NCI-H2029 (cell line): ENCODE measurements around the gene ANKFN1.
"Not testable (repeated sequence)": the region's sequence is repeated elsewhere in the genome, so short reads cannot be mapped to it uniquely, and the experiment has no call there.

Source experiments
- DNase-seq: peaks from one replicate; lab custom pipeline; 2025; lab: John Stamatoyannopoulos, UW

ANKFN1 gene

GRCh38 chr17:56347639-56348038, 194.4 kb downstream of the ANKFN1 start:
- no peak for DNase-seq

- DNase-seq = no peak
Observed at GRCh38 chr17:56350592-56350991, 197.3 kb downstream of the ANKFN1 start.

- peak; percentile 16 for DNase-seq
Observed at GRCh38 chr17:56351675-56352074, 198.4 kb downstream of the ANKFN1 start.

GRCh38 chr17:56358651-56359050, 205.4 kb downstream of the ANKFN1 start:
- DNase-seq = no peak

DNA sequence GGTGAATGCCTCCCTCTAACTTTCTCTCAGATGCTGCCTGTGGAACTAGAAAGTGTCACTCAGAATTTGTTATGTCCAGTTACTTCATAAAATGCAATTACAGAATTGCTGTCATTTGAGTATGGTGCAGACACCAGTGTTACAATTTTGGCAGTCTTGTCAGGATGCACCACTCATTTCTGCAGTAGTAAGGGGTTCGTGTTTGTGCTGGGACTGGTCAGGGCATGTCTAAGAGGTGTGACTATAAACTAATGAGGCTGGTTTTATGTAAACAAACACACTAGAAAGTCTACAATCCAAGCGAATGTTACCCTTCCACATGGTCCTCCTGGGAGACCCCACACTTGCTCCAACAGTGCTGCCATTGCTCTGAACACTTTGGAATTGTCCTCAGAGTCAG, 206.2 kb downstream of the ANKFN1 start:
- no peak for DNase-seq

DNA sequence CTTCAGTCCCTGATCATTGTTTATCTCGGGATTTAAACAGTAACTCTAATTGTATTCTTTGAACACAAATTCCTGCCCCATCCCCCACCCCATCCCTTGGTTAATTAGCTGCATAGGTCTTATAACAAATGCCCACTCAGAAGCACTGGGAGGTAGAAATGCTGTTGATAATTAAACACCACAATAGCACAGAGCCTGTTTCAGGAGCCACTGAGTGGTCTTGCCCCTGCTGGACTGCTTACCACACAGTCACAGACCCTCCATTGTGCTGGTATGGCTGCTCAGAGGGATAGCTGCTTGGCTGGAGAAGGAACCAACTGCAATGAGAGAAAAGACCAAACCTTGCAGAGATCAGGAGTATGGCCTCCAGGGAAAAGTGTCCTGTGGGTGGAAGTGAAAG, 214.1 kb downstream of the ANKFN1 start:
- no peak for DNase-seq

GRCh38 chr17:56373981-56374833, 220.9 kb downstream of the ANKFN1 start:
- DNase-seq = no peak

DNA sequence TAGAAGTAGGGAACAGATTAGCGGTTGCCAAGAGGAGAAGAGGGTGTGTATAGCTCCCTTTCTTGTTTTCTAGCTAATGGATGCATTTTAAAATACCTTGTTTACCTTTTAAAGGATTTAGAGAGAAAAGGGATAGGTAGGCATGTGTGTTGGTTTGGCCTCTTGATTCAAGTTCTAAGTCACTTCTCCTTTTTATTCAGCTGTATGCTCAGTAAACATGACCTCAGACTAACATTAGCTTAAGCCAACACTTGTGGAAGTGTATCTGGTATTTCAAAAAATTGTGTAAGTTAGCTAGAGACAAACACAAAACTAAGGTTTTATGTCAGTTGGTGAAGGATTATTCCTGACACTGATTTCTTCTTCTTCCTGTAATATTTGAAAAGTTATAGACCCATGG, 236.1 kb downstream of the ANKFN1 start:
- no peak for DNase-seq

DNA sequence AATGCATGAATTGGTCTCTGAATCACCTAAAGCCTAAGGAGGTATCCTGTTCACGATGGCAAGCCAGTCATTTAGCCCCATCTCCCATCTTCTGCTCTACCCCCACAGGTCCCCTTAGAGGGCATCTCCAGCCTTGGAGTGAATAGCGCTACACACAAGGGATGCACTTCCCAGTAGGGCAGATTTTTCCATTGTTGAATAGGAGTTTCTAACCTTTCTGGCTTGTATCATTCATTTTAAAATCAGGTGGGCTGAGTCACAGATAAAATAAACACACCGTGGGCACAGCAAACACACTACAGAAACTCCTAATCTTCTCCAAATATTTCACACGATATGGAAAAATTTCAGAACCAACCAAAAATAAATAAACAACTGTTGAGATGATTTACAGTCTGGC, 239.0 kb downstream of the ANKFN1 start:
- DNase-seq = no peak

DNA sequence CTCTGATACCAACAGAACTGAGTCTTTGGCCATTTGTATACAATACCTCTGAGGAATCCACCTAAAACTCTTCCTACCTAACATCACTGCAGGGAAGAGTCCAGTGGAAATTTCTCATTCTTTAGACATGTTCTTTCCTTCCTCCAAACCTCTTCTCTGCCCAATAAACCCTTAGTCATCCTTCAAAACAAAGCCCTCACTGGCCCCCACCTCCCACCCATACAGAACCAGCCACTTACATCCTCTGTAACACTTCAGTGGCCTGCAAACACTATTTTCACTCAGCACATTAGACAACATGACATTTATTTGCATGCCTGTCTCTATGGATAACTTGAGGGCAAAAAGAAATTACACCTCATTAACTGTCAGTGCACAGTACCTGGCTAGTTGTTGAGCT, 239.9 kb downstream of the ANKFN1 start:
- DNase-seq = no peak

DNA sequence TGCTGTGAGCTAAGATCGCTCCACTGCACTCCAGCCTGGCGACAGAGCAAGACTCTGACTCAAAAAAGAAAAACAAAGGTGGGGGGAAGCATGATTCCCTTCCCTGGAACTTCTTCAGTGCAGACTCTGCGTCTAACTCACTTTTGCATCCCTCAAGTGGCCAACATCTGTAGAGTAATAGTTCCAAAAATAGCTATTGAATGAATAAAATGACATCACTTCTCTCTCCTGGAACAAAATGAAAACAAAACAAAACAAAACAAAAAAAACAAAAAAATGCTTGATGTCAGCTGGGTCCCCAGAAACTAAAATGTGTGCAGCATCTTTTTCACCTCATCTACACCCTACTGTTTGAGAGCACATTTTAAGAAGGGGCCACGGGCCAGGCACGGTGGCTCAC, 242.5 kb downstream of the ANKFN1 start:
- no peak for DNase-seq

- no peak for DNase-seq
Observed at GRCh38 chr17:56407086-56407485, 253.8 kb downstream of the ANKFN1 start.

GRCh38 chr17:56412356-56412755, 259.1 kb downstream of the ANKFN1 start:
- DNase-seq = not testable (repeated sequence)

DNA sequence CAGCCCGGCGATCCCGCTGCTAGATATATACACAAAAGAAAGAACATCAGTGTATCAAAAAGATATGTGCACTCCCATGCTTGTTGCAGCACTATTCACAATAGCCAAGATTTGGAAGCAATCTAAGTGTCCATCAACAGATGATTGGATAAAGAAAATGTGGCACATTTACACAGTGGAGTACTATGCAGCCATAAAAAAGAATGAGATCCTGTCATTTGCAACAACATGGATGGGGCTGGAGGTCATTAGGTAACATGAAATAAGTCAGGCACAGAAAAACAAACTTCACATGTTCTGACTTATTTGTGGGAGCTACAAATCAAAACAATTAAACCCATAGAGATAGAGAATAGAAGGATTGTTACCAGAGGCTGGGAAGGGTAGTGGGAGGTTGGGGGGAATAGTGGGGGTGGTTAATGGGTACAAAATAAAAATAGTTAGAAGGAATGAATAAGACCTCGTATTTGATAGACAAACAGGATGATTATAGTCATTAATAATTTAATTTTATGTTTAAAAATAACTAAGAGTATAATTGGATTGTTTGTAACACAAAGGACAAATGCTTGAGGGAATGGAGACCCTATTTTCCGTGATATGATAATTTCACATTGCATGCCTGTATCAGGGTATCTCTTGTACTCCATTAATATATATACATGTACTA, 263.5 kb downstream of the ANKFN1 start:
- no peak for DNase-seq

DNA sequence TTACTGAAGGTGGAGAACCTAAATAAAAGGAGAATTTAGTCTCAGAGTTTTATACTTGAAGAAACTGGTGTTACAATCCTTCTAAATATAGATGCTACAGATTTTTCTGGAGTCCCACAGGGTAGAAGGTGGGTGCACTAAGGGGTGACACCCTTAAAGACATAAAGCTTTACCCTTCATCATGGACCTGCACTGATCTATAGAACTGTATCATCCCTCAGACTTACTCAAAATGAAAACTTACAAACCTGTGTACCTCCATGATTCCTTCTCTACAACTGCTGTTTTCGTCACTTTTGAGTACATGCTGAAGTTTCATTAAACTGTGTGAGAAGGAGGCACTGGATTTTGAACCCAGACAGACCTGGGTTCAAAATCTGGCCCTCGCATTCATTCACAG, 270.7 kb downstream of the ANKFN1 start:
- no peak for DNase-seq

GRCh38 chr17:56424543-56425044, 271.3 kb downstream of the ANKFN1 start:
- no peak for DNase-seq

GRCh38 chr17:56425483-56425882, 272.2 kb downstream of the ANKFN1 start:
- no peak for DNase-seq

DNA sequence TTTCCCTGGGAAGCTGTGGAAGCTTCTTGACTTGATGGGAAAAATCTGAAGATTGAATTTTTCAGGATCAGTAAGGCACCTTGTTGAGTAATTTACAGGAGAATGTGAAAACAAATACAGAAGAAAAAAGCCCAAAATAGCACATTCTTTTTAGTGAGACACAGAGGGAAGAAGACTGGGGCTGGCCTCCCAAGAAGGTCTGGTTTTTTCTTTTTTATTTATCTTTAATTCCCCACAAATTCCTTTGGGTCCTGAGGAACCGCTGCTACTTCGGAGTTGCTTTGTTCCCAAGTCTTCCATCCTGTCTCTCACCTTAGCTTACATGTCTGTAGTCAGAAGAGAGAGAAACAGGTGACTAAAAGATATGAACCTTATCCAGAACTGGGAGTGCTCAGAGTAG, 273.6 kb downstream of the ANKFN1 start:
- no peak for DNase-seq

GRCh38 chr17:56431736-56432135, 278.5 kb downstream of the ANKFN1 start:
- no peak for DNase-seq

GRCh38 chr17:56432443-56432842, 279.2 kb downstream of the ANKFN1 start:
- no peak for DNase-seq

DNA sequence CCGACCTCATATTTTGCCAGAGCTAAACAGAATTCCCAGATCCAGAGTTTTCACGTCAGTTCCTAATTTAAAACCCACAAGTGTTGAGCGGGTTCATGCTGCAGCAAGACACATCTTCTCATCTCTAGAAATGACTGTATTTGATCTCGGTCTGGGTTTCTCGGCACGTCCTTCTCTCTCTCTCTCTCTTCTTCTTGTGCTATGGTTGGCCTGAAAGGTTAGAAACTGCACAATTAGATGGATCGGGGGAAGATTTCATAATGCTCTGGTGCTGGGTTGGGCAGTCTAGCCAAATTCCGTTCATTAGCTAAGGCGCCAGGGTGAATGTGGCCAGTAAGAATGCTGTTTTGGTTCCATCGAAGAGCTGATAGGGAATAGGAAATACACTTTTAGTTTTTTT, 281.3 kb downstream of the ANKFN1 start:
- DNase-seq = no peak

- no peak for DNase-seq
Observed at GRCh38 chr17:56436142-56436541, 282.9 kb downstream of the ANKFN1 start.

DNA sequence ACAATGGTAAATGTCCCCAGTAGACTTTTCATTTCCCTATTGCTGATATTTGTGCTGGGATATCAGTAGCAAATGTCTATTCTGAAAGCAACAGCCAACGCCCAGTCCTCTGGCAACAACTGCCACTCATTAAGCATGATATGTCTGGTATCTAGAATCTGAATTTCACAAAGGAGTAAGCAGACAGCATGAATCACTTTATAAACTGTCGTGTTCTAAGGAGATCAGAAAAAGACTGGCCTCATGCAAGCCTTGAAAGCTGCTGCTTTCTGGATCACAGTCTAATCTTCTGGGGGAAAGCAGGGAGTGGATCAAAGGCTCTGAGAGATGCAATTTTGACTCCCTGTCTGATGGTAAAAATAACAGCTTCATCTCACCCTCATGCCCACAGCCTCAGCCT, 287.1 kb downstream of the ANKFN1 start:
- DNase-seq = no peak
